Panc1 (cell line): ENCODE data around the gene AIRE.

Source experiments
- CTCF ChIP-seq: fragments of 450-650 bp; IDR thresholded peaks from 2 replicates; pipeline ENCODE4 v1.5.1; 2017; ENCODE audit warnings: mild to moderate bottlenecking
- POLR2AphosphoS5 ChIP-seq: IDR thresholded peaks from 2 replicates; pipeline ENCODE4 v1.6.1; 2012; ENCODE audit warnings: mild to moderate bottlenecking, low read depth, low read length, moderate library complexity
- TF ChIP-seq, protein P1 (sequence below), 2 experiments: IDR thresholded peaks; 2 replicates each; pipeline ENCODE4 v1.6.1; 2011 to 2012; ENCODE audit warnings: low read depth in 2 of 2, control low read depth in 1 of 2, low read length in 1 of 2, mild to moderate bottlenecking in 1 of 2, moderate library complexity in 1 of 2; ENCODE audit not compliant: insufficient read depth in 1 of 2

DNA sequence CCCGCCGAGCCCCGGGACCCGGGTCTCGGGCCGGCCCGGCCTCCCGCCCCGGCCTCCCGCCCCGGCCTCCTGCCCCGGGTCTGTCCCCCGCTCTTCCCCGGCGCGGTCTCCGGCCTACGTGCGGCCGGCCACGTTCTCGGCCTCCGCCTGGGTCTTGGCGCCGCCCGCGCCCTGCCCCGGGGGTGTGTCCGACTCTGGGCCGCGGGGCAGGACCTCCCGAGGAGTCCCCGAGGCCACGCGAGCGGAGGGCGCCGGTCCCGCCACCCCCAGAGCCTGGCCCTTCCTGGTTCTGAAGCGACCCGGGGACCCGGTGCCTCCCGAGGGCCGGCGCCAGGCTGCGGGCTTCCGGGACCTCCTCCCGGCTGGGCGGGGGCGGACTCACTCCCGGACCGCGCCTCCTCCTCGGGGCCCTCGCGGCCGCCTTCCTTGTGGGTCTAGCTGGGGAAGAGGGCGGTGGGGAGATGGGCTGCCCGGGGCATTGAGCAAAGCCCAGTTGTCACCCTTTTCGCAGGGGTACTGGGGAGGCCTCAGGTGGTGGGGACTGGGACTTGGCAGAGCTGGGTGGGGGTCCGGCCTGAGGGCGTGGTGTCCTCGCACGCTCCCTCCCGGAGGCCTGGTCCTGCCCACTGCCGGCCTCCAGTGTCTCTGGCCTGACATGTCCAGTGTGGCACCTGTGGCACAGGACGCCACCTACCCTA is 14.7 kb downstream of the AIRE start:
- TF ChIP-seq CTCF = no peak
- peak; percentile 24; the same call in 1 of the 2 replicates for TF ChIP-seq POLR2AphosphoS5
- TF ChIP-seq, protein P1, sequence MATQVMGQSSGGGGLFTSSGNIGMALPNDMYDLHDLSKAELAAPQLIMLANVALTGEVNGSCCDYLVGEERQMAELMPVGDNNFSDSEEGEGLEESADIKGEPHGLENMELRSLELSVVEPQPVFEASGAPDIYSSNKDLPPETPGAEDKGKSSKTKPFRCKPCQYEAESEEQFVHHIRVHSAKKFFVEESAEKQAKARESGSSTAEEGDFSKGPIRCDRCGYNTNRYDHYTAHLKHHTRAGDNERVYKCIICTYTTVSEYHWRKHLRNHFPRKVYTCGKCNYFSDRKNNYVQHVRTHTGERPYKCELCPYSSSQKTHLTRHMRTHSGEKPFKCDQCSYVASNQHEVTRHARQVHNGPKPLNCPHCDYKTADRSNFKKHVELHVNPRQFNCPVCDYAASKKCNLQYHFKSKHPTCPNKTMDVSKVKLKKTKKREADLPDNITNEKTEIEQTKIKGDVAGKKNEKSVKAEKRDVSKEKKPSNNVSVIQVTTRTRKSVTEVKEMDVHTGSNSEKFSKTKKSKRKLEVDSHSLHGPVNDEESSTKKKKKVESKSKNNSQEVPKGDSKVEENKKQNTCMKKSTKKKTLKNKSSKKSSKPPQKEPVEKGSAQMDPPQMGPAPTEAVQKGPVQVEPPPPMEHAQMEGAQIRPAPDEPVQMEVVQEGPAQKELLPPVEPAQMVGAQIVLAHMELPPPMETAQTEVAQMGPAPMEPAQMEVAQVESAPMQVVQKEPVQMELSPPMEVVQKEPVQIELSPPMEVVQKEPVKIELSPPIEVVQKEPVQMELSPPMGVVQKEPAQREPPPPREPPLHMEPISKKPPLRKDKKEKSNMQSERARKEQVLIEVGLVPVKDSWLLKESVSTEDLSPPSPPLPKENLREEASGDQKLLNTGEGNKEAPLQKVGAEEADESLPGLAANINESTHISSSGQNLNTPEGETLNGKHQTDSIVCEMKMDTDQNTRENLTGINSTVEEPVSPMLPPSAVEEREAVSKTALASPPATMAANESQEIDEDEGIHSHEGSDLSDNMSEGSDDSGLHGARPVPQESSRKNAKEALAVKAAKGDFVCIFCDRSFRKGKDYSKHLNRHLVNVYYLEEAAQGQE (IDR thresholded peaks at IDR 0.05; ENCODE audit: insufficient read depth in 1 of 2, low read depth in 2 of 2, low read length in 1 of 2) = no peak
